GM19023 (cell line): ENCODE data around the gene PRAF2.

ENCODE experiments used
- ATAC-seq: cut with Tn5 transposase; IDR thresholded peaks from one replicate; pipeline ENCODE4 v1.9.1; 2021; ENCODE audit warnings: mild to moderate bottlenecking, moderate library complexity; ENCODE audit not compliant: unreplicated experiment

PRAF2 gene

GRCh38 chrX:49073601-49074575 lies at the start of gene PRAF2:
TSS of gene PRAF2 (minus strand) at chrX:49074002. CDS start at chrX:49073987, 15 bp downstream.
- ATAC-seq, result peak; percentile 82

- ATAC-seq, result no peak
These were observed 48.7 kb upstream of the PRAF2 start for GRCh38 chrX:49122499-49122898.

GRCh38 chrX:49120091-49120490 lies 46.3 kb upstream of the PRAF2 start:
- ATAC-seq, result no peak

- no peak for ATAC-seq
These were observed 43.8 kb upstream of the PRAF2 start for GRCh38 chrX:49117581-49117980.

- no peak for ATAC-seq
These were observed 42.9 kb upstream of the PRAF2 start for GRCh38 chrX:49116716-49117115.

GRCh38 chrX:49116076-49116475 lies 42.3 kb upstream of the PRAF2 start:
- no peak for ATAC-seq

- no peak for ATAC-seq
These were observed 38.0 kb upstream of the PRAF2 start for GRCh38 chrX:49111791-49112190.

GRCh38 chrX:49110417-49110816 lies 36.6 kb upstream of the PRAF2 start:
- ATAC-seq, result no peak

GRCh38 chrX:49108641-49109040 lies 34.8 kb upstream of the PRAF2 start:
- no peak for ATAC-seq

- ATAC-seq, result no peak
These were observed 33.1 kb upstream of the PRAF2 start for GRCh38 chrX:49106930-49107329.

- ATAC-seq, result no peak
These were observed 32.5 kb upstream of the PRAF2 start for GRCh38 chrX:49106296-49106695.

GRCh38 chrX:49103637-49104036 lies 29.8 kb upstream of the PRAF2 start:
- ATAC-seq, result no peak

- no peak for ATAC-seq
These were observed 28.4 kb upstream of the PRAF2 start for GRCh38 chrX:49102190-49102589.

- ATAC-seq, result no peak
These were observed 27.8 kb upstream of the PRAF2 start for GRCh38 chrX:49101629-49101984.

- peak; percentile 94 for ATAC-seq
These were observed 27.2 kb upstream of the PRAF2 start for GRCh38 chrX:49100704-49101628.

GRCh38 chrX:49096419-49096818 lies 22.6 kb upstream of the PRAF2 start:
- ATAC-seq, result no peak

- ATAC-seq, result no peak
These were observed 15.8 kb upstream of the PRAF2 start for GRCh38 chrX:49089553-49089952.

- ATAC-seq, result no peak
These were observed 8.6 kb upstream of the PRAF2 start for GRCh38 chrX:49082271-49082871.

- peak; percentile 77 for ATAC-seq
These were observed 6.0 kb upstream of the PRAF2 start, which contains the start of gene WDR45 for GRCh38 chrX:49079489-49080428. TSS of gene WDR45 (minus strand) at chrX:49079887. CDS start at chrX:49078095, 1,792 bp downstream.

GRCh38 chrX:49077941-49078340 lies 4.1 kb upstream of the PRAF2 start:
- no peak for ATAC-seq
